Sigmoid colon (tissue), 7 donors: ENCODE data around the gene ADGB. TPM values are rescaled to one million over a fixed set of nuclear protein-coding genes. Genes with fewer than 3 reads are reported as not detected.

Source experiments
- DNase-seq: peaks from one replicate; pipeline ENCODE4 v3.0.0-alpha.2; 2019
- H3K27ac ChIP-seq, 4 donors: fragments of 200-600 bp; sonication (generic); one replicate each; pipeline ENCODE4 v1.5.1; 2016 to 2019; ENCODE audit warnings: mild to moderate bottlenecking in 1 of 4
- H3K27me3 ChIP-seq, 3 donors: fragments of 200-600 bp; sonication (generic); one replicate each; pipeline ENCODE4 v1.5.1; 2019; ENCODE audit warnings: mild to moderate bottlenecking in 1 of 3
- H3K36me3 ChIP-seq, 4 donors: fragments of 200-600 bp; sonication (generic); one replicate each; pipeline ENCODE4 v1.5.1; 2016 to 2019
- H3K4me1 ChIP-seq, 4 donors: fragments of 200-600 bp; sonication (generic); one replicate each; pipeline ENCODE4 v1.5.1; 2017 to 2019
- H3K4me3 ChIP-seq, 4 donors: fragments of 200-600 bp; sonication (generic); one replicate each; pipeline ENCODE4 v1.5.1; 2017 to 2019; ENCODE audit warnings: mild to moderate bottlenecking in 2 of 4, moderate library complexity in 1 of 4
- H3K9me3 ChIP-seq, 4 donors: fragments of 200-600 bp in 3 of 4; sonication (generic) in 3 of 4; one replicate each; pipeline versions ENCODE4 v1.5.1 to v1.6.1; 2013 to 2019
- CTCF ChIP-seq, 4 experiments: fragments of 450-650 bp in 3 of 4; fragments of 200-600 bp in 1 of 4; IDR thresholded peaks; one replicate each; pipeline ENCODE4 v1.5.1; 2016 to 2019; ENCODE audit warnings: antibody characterized with exemption in 4 of 4, mild to moderate bottlenecking in 3 of 4, moderate library complexity in 2 of 4
- EP300 ChIP-seq, 4 donors: sonication (generic); formaldehyde crosslinking; IDR thresholded peaks; one replicate each; pipeline ENCODE4 v1.6.1; 2017; ENCODE audit warnings: antibody characterized with exemption in 4 of 4
- POLR2A ChIP-seq, 2 donors: fragments of 450-650 bp; IDR thresholded peaks; one replicate each; pipeline ENCODE4 v1.6.1; 2016; ENCODE audit warnings: antibody characterized with exemption in 2 of 2, mild to moderate bottlenecking in 2 of 2, moderate library complexity in 2 of 2
- POLR2AphosphoS5 ChIP-seq, 4 donors: sonication (generic); formaldehyde crosslinking; IDR thresholded peaks; one replicate each; pipeline ENCODE4 v1.6.1; 2017; ENCODE audit warnings: antibody characterized with exemption in 4 of 4
- WGBS, 2 donors: extraction: QIAGEN DNeasy Blood & Tissue Kit; methylation state at CpG; one replicate each; pipeline ENCODE4 v1.1.7; 2013; 5-methylcytosine and 5-hydroxymethylcytosine counted together
- intact Hi-C: fragments of 100-400 bp; cut with DNase I; formaldehyde crosslinking; loops from one replicate; pipeline ENCODE4 v1.15.1; 2023
- polyA plus RNA-seq, 3 donors: library from polyadenylated mRNA; stranded (reverse); fragments of 200-250 nt; gene quantifications; one replicate each; pipeline ENCODE4 v1.2.3, GENCODE V29; 2013
- total RNA-seq, 4 donors: library from RNA; depleted of rRNA; stranded (reverse); fragments of >200 nt; gene quantifications; one replicate each; pipeline ENCODE4 v1.1.0, GENCODE V29; 2016
- donor health status: healthy with polysubstance abuse.
- donor health status: Bipolar disorder and iron deficiency.
- donor health status: healthy.

Gene ADGB
- total and polyA plus RNA-seq, 7 donors, result 0.13 to 0.55 TPM; not detected in 5

GRCh38 chr6:146819596-146820320 is 221.0 kb downstream of the ADGB start:
- H3K36me3 ChIP-seq, result no peaks in the 10 kb centered on the region
- WGBS, 2 donors, result 73 to 83% methylated on average over 8 of the region's 8 CpGs
- no peak for TF ChIP-seq EP300 (IDR thresholded peaks at IDR 0.05)
- TF ChIP-seq POLR2AphosphoS5 (IDR thresholded peaks at IDR 0.05), result no peak
- TF ChIP-seq CTCF (IDR thresholded peaks at IDR 0.05), result no peak
- TF ChIP-seq POLR2A (IDR thresholded peaks at IDR 0.05), result no peak
- intact Hi-C loops, result no loop called here
- no peaks in the 10 kb centered on the region for H3K27me3 ChIP-seq
- no peaks in the 10 kb centered on the region for H3K4me1 ChIP-seq
- DNase-seq, result no peak
- no peaks in the 10 kb centered on the region for H3K9me3 ChIP-seq
- no peak overlapping the region for H3K4me3 ChIP-seq
- no peak overlapping the region for H3K27ac ChIP-seq

- TF ChIP-seq EP300 (IDR thresholded peaks at IDR 0.05), result no peak
- no peak for TF ChIP-seq POLR2A (IDR thresholded peaks at IDR 0.05)
- TF ChIP-seq CTCF (IDR thresholded peaks at IDR 0.05), result no peak
- no peak for TF ChIP-seq POLR2AphosphoS5 (IDR thresholded peaks at IDR 0.05)
- Histone ChIP-seq H3K27me3 (no peaks in the 10 kb centered on the region), H3K4me1 (no peaks in the 10 kb centered on the region), H3K36me3 (no peaks in the 10 kb centered on the region), H3K27ac (no peak overlapping the region), H3K9me3 (no peaks in the 10 kb centered on the region), H3K4me3 (no peak overlapping the region)
- DNase-seq, result no peak
- 45 to 58% methylated on average over 4 of the region's 4 CpGs for WGBS, 2 donors
- intact Hi-C loops, result no loop called here
These were observed 228.6 kb downstream of the ADGB start for GRCh38 chr6:146827216-146827928.

GRCh38 chr6:146829792-146830565 is 231.2 kb downstream of the ADGB start:
- DNase-seq, result no peak
- H3K27ac ChIP-seq, result no peak overlapping the region
- H3K4me3 ChIP-seq, result no peak overlapping the region
- no peaks in the 10 kb centered on the region for H3K9me3 ChIP-seq
- no peaks in the 10 kb centered on the region for H3K36me3 ChIP-seq
- no peak for TF ChIP-seq POLR2AphosphoS5 (IDR thresholded peaks at IDR 0.05)
- TF ChIP-seq CTCF (IDR thresholded peaks at IDR 0.05), result no peak
- no peak for TF ChIP-seq POLR2A (IDR thresholded peaks at IDR 0.05)
- TF ChIP-seq EP300 (IDR thresholded peaks at IDR 0.05), result no peak
- WGBS, 2 donors, result 95 to 99% methylated on average over 1 of the region's 1 CpG
- intact Hi-C loops, result no loop called here
- no peaks in the 10 kb centered on the region for H3K4me1 ChIP-seq
- H3K27me3 ChIP-seq, result no peaks in the 10 kb centered on the region

- WGBS, 2 donors, result 73 to 75% methylated on average over 3 of the region's 3 CpGs
- H3K27ac ChIP-seq, result no peak overlapping the region
- TF ChIP-seq EP300 (IDR thresholded peaks at IDR 0.05) (no peak), POLR2A (IDR thresholded peaks at IDR 0.05) (no peak), CTCF (IDR thresholded peaks at IDR 0.05) (no peak), POLR2AphosphoS5 (IDR thresholded peaks at IDR 0.05) (no peak)
- H3K36me3 ChIP-seq, result no peaks in the 10 kb centered on the region
- DNase-seq, result no peak
- intact Hi-C loops, result no loop called here
- H3K4me1 ChIP-seq, result no peaks in the 10 kb centered on the region
- H3K9me3 ChIP-seq, result no peaks in the 10 kb centered on the region
- H3K4me3 ChIP-seq, result no peak overlapping the region
- no peaks in the 10 kb centered on the region for H3K27me3 ChIP-seq
These were observed 234.4 kb downstream of the ADGB start for GRCh38 chr6:146833157-146833556.
